Dermis blood vessel endothelial cell (primary cell): ENCODE measurements around the gene IFNL3. TPM values are rescaled to one million over a fixed set of nuclear protein-coding genes. Genes with fewer than 3 reads are reported as not detected.
A peak's percentile ranks its signal among the peaks of the same experiment; 100 is the strongest.
"Not testable (repeated sequence)": the region's sequence is repeated elsewhere in the genome, so short reads cannot be mapped to it uniquely, and the experiment has no call there.

Experiments used
- DNase-seq: peaks from one replicate; pipeline ENCODE4 v3.0.0; 2010
- total RNA-seq: library from RNA; depleted of rRNA; stranded (reverse); fragments of >200 nt; gene quantifications from 2 replicates; pipeline ENCODE4 v1.2.3, GENCODE V29; 2014

Gene IFNL3
- total RNA-seq, 1 donor from 2014 or later: not detected

DNA sequence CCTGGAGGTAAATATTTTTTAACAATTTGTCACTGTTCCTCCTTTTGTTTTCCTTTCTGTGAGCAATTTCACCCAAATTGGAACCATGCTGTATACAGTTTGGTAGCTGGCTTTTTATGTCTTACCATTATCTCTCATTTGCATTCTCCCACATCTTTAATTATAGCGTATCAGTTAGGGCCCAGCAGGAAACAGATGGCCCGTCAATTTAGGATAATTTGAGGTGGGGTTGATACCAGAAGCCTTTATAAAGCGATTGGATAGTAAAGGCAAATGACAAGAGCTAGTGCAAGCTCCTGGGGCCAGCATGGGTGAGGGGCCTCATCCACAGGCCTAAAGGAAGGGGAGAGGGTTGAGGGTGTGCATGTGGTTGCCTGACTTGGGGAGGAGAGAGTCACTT, 7.7 kb upstream of the IFNL3 start:
- DNase-seq: no peak

DNA sequence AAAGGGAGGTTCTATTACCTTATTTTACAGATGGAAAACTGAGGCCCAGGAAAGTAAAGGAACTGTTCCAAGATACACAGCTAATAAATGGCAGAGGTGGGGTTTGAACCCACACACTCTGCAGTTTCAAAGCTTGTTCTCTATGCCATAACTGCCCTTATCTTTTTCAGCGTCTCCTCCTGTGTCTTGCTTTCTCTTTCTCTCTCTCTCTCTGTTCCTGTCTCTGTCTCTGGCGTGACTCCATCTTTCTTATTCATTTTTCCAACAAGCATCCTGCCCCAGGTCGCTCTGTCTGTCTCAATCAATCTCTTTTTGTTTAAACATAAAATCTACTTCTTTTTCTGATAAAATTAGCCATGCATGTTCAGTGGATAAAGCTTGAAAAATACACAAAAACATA, 7.0 kb upstream of the IFNL3 start:
- no peak for DNase-seq

DNA sequence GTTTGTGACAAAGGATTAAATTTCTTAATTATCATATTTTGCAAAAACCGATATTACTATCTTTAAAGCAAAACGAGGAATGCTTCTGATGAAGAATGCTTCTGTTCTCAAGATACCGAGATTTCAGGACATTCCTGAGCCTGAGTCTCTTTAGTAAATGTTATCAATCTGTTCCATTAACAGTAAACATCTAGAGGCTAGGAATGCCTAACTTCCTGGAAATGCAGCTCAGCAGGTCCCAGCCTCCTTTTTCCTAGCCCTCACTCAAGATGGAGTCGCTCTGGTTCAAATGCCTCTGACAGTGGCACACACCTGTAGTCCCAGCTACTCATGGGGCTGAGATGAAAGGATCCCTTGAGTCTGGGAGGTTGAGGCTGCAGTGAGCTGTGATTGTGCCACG, 6.3 kb upstream of the IFNL3 start:
- no peak for DNase-seq

DNA sequence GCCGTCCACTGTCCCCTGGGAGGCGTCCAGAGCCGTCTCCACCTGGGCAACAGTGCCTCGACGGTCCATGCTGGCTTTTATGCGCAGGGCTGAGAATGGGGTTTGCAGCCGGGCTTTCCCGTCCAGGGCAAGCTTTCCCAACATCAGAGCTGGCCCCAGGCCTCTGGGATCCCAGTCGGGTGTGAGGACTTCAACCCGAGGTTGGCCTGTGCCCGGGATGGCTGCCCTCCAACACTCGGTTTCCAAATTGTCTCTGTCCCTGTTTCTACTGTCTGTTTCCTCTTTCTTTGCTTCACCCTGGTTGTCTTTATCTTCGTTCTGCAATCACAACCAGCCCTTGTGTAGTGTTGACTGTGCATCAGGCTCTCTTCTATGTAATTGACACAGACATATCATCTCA, 4.0 kb upstream of the IFNL3 start, which contains the start of gene IFNL4:
Gene IFNL4 (minus strand): TSS at position 51 of the 400 bp plus-strand sequence.
- no peak for DNase-seq

DNA sequence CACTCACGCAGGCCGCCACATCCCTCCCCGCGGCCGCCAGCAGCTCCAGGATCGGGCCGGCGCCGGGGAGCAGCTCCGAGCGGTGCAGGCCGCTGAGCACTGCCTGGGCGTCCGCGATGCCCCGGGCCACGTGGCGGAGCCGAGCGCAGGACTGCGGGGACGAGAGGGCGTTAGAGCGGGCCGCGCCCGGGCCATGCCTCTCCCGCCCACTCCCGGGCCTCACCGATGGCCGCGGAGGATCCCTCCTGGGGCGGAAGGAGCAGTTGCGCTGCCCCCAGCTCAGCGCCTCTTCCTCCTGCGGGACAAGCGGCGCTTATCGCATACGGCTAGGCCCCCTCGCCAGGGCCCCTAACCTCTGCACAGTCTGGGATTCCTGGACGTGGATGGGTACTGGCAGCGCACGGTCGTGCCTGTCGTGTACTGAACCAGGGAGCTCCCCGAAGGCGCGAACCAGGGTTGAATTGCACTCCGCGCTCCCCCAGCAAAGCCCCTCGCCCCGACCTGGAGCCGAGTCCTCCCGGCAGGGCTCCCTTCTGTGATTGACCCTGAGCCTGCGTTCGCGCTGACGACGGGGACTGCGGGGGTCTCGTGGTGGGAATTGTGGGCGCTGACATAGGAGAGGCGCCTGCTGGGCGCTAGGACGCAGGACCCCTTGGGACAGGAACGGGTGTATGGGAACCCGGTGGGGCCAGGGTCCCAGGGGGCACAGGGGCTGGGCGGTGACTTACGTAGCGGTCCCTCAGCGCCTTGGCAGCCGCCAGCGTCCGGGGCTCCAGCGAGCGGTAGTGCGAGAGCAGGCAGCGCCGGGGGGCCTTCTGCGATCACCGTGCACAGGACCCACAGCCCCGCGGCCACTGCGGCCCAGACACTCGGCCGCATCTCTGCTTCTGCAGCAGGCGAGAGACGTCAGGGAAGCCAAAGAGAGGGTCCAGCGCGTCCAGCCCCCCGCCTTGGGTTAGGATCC, 3.2 kb upstream of the IFNL3 start:
- DNase-seq: peak; percentile 7

DNA sequence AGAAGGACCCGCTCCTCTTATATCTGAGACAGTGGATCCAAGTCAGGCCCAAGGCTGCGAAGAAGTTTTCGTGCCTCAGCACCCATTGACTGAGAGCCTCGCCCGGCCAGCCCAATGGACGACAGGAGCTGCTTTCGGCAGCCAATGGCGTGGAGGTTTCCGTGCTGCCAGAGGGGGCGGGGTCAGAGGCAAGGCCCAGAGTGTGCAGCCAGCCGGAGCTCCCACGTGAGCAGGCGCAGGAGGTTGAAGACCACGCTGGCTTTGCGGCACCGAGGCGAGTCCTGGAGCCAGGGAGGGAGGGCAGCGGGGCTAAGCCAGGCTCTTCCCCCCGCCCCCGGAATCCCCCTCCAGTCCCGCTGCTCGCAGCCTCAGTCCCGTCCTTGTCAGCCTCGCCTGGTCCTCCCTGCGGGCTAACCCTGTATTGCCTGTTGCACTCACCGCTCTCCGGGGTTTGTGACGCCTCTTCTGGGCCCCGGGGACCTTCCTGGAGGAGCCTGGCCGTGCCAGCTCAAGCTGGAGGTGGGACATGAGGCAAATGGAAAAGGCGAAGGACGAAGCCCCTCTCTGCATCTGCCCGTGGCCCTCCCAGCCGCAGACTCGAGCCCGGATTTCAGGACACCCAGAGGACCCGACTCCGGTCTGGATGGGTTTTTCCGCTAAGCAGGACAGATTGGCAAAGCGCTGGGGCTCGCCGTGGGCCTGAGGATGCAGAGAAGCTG, 2.3 kb upstream of the IFNL3 start:
- peak; percentile 42 for DNase-seq

DNA sequence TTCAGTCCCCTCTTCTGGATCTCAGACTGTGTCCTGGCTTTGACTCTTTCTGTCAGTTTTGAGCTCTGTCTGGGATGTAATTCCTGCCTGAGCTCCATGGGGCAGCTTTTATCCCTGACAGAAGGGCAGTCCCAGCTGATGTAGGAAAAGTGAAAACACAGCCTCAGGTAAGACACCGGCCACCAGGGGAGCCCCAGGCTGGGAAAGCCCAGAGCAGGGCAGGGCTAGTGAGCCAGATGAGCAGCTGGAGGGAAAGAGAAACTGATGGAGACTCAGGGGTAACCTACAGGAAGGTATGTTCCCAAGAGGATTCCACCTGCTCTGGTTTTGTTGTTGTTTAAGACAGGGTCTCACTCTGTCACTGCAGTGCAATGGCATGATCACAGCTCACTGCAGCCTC, 360 bp upstream of the IFNL3 start:
- not testable (repeated sequence) for DNase-seq

DNA sequence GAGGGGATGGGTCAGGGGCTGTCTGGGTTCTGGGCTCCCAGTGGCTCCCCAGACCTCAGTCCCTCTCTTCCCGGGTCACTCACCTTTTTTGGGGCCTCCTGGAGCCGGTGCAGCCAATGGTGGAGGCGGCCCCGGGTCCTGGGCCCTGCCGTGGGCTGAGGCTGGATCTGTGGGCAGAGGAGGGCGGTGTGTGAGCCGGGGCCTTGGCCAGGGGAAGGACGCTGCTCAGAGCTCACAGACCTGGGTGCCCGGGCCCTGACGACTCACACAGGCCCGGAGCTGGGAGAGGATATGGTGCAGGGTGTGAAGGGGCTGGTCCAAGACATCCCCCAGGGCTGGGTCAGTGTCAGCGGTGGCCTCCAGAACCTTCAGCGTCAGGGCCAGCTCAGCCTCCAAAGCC, 1.1 kb downstream of the IFNL3 start:
- DNase-seq: not testable (repeated sequence)

DNA sequence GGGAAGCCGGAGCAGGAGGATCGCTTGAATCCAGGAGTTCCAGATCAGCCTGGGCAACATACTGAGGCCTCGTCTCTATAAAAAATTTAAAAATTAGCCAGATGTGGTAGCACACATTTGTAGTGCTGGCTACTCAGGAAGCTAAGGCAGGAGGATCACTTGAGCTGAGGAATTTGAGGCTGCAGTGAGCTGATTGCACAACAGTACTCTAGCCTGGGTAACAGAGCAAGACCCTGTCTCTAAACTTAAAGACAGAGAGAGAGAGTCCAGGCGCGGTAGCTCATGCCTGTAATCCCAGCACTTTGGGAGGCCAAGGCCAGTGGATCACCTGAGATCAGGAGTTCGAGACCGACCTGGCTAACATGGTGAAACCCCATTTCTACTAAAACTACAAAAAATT, 4.4 kb downstream of the IFNL3 start:
- no peak for DNase-seq

DNA sequence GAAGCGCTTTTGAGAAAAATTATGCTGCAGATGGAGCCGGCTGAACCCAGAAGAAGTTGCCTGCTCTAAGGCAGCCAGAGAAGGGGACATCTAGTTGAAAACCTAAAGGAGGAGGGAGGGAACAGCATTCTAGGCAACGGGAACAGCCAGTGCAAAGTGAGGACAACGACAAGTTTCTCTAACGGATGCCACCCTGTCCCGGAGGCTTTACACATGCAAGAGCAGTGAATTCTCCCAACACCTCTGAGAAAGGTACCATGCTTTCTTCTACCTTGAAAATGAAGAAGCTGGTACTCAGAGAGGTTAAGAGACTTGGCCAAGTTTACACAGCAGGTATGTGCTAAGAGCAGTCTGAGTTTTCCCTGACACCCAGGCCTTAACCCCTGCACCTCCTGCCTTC, 5.9 kb downstream of the IFNL3 start:
- DNase-seq: no peak

DNA sequence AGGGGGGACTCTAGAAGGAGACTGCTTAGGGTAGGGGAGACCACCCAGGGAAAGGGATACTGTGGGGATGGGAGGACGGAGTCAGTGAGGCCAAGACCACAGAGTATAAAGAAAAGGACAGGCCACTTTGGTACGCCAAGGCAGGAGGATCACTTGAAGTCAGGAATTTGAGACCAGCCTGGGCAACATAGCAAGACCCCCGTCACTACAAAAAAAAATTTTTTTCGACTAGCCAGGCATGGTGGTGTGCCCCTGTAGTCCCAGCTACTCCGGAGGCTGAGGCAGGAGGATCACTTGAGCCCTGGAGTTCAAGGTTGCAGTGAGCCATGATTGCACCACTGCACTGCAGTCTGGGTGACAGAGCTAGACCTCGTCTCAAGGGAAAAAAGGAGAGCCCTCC, 6.6 kb downstream of the IFNL3 start:
- DNase-seq: no peak

DNA sequence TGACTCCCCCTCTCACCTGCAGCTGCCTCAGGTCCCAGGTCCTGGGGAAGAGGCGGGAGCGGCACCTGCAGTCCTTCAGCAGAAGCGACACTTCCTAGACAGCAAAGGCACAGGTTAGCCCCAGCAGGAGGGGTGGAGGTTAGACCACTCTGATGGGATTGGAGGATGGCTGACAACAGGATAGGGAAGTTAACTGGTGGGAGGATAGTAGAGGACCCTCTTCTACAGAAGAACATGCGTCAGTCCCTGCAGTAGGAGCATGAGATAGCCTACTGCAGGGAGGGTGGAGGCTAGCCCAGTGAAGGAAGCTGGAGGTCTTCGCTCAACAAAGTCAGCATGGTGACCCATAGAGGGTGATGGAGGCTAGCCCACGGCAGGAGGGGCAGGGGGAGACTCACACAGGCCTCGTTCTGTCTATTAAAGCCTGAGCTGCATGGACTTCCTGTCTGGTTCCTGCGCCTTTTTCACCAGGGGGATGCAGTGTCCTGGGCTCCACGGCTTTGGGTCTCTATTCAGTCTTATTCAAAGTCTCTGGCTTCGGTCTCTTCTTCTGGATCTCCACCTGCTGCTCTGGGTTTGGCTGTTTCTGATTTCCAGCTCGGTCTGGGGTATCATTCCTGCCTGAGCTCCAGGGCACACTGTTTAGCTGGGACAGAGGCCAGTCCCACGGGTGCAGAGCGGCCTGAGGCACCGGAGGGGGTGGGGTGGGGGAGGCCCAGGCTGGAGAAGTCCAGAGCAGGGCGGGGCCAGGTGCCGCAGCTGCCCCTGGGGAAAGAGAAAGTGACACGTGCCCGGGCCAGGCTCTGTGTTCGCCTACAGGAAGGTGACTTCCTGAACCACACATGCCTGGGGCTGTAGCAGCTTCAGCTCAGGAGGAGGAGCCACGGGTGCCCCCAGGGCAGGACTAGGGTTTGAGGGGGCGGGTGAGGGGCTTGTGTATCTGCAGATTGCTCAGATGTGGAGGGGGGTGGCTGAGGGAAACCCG, 7.3 kb downstream of the IFNL3 start:
- peak; percentile 5 for DNase-seq

DNA sequence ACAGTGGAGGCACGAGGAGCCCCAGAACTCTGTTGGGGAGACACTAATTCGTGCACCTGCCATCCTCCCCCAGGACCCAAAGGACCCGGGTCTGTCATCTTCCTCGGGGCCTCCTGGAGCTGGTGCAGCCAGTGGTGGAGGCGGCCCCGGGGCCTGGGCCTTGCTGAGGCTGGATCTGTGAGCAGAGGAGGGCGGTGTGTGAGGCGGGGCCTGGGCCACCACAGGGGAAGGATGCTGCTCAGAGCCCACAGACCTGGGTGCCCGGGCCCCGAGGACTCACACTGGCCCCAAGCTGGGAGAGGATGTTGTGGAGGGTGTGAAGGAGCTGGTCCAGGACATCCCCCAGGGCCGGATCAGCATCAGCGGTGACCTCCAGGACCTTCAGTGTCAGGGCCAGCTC, 8.3 kb downstream of the IFNL3 start:
- no peak for DNase-seq

DNA sequence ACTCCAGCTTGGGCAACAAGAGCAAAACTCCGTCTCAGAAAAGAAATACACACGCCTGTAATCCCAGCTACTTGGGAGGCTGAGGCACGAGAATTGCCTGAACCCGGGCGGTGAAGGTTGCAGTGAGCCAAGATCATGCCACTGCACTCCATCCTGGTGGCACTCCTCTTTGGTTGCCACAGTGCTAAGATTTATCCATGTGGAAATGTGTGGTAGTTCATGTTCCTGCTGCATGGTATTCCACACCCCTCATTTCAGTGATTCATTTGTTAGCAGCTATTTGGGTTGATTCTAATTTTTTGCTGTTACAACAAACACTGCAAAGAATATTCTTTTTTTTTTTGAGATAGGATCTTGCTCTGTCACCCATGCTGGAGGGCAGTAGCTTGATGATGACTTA, 12.1 kb downstream of the IFNL3 start:
- no peak for DNase-seq

DNA sequence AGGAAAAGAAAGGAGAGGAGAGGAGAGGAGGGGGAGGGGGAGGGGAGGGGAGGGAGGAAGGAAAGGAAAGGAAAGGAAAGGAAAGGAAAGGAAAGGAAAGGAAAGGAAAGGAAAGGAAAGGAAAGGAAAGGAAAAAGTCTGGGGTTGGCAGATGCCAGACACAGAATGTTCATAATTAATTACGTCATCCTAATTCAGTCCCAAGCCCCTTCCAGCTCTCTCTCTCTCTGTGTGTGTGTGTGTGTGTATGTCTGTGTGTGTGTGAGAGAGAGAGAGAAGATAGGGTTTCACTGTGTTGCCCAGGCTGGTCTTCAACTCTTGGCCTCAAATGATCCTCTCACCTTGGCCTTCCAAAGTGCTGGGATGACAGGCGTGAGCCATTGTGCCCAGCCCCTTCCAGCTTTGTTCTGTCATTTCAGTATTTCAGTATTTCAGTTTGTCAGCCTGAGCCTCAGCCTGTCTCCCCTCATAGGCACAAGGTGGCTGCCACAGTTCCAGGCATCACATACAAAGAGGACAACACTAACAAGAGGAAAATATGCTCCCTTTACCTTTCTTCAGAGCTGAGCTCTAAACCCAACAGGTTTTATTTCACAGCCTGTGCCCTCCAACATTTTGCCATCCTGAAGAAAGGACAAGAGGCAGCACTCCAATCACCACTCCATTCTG, 14.6 kb downstream of the IFNL3 start:
- no peak for DNase-seq

DNA sequence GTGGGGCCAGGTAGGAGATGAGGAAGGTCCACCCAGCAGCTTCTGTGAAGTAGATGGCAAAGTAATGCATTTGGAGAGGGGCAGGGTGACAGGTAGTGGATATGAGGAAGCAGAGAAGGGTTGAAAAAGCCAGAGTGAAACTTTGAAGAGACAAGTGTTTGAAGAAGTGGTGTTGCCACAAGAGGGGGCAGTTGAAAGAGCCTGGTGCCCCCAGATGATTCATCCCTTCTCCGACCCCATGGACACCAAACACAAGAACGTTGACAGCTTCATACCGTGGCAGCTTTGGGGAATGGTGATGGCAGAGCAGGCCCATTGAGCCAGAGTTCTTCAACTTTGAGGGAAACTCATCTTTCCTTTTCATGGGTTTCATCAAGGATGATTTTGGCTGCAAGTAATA, 19.9 kb downstream of the IFNL3 start:
- DNase-seq: no peak

DNA sequence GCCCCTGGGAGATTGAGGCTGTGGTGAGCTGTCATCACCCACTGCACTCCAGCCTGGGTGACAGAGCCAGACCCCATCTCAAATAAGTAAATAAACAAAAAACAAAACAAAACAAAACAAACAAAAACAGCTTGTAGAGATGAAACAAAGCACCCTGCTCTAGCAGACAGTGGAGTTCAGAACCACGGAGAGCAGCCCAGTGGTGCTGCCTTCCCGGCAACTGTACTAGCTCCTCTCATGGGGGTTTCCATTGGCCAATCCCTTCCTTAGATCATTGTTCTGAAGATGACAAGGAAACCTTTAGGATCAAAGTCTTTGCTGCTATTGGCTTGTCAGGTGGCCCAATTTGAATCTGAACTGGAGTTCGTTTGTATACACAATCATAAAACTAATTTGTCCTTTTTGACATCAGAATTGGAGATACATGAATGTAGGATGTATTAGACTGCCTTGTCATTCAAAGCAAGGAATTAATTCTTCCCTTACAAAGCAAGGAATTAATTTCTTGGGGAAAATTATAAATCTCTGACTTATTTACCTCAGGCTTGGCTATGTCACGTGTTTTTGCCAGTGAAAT, 21.0 kb downstream of the IFNL3 start:
- peak; percentile 50 for DNase-seq

DNA sequence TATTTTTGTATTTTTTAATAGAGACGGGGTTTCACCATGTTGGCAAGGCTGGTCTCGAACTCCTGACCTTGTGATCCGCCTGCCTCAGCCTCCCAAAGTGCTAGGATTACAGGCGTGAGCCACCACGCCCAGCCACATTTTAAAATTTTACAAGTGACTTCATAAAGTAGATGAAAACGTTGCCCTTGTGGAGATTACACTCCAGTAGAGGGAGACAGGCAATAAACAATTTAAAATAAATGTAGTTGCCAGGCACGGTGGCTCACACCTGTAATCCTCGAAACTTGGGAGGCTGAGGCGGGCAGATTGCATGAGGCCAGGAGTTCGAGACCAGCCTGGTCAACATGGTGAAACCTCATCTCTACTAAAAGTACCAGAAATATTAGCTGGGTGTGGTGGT, 25.7 kb downstream of the IFNL3 start:
- DNase-seq: not testable (repeated sequence)

DNA sequence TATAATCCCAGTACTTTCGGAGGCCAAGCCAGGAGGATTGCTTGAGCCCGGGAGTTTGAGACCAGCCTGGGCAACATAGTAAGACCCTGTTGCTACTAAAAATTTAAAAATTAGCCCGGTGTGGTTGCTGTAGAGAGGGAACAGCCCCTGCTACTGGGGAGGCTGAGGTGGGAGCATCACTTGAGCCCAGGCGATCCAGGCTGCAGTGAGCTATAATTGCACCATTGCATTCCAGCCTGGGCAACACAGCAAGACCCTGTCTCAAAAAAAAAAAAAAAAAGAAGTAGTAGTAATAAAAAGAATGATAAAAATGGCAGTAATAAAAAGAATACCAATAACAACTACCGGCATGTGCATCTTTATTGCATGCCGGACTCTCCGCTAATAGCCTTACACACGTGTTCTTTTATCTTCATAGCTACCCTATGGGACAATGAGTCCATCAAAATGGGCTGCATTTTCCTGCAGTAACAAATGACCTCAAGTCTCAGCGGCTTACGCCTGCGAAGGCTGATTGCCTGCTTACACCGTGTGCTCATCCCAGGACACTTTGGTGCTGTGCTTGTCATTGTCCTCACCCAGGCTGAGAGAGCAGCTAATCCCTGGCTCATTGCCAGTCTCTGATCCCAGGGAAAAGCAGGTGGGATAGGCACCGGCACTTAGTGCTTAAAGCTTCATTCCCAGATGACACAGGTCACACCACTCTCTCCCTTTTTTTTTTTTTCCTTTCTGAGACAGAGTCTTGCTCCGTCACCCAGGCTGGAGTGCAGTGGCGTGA, 26.4 kb downstream of the IFNL3 start:
- no peak for DNase-seq

DNA sequence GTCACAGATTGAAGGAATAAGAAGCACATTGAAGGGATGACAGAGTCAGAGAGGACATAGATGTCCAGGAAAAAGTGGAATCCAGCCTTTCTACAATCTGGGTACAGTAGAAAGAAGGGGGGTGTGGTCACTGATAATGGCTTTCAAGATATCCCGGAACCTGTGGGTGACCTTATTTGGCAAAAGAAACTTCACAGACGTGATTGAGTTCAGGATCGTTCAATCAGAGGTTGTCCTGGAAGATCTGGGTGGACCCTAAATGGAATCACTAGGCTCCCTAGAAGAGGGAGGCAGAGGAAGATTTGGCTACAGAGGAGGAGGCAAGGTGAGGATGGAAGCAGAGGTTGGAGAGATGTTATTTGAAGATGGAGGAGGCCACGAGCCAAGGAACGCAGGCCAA, 27.7 kb downstream of the IFNL3 start:
- no peak for DNase-seq

DNA sequence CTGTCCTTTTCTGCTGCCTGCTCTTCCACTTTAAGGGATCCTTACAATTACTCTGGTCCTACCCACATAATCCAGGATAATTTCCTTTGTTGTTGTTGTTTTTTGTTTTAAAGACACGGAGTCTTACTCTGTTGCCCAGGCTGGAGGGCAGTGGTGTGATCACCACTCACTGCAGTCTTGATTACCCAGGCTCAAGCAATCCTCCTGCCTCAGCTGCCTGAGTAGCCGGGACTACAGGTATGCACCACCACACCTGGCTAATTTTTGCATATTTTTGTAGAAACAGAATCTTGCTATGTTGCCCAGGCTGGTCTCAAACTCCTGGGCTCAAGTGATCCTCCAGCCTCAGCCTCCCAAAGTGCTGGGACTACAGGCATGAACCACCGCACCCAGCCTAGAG, 29.5 kb downstream of the IFNL3 start:
- DNase-seq: not testable (repeated sequence)
